HG03439 (cell line): ENCODE results near the gene TOPORS.

Experiments used
- ATAC-seq: cut with Tn5 transposase; IDR thresholded peaks from one replicate; pipeline ENCODE4 v1.9.1; 2021; ENCODE audit warnings: mild to moderate bottlenecking, moderate library complexity; ENCODE audit not compliant: unreplicated experiment

The TOPORS gene

GRCh38 chr9:32516241-32516640 lies 36.1 kb downstream of the TOPORS start:
- ATAC-seq: no peak

GRCh38 chr9:32508728-32509127 lies 43.7 kb downstream of the TOPORS start:
- ATAC-seq: no peak

GRCh38 chr9:32503008-32503407 lies 49.4 kb downstream of the TOPORS start:
- ATAC-seq: no peak

DNA sequence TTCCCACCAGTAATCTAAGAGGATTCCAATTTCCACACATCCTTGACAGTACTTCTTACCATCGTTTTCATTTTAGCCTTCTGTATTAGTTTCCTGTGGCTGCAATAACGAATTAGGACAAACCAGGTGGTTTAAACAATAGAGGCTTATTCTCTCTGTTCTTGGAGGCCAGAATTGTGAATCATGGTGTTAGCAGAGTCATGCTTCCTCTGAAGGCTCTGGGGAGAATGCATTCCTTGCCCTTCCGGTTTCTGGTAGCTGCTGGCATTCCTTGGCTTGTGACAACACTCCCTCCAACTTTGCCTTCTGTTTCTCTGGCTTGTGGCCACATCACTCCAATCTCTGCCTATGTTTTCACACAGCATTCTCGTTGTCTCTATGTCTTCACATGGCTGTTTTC lies 49.9 kb downstream of the TOPORS start:
- no peak for ATAC-seq

GRCh38 chr9:32501868-32502267 lies 50.5 kb downstream of the TOPORS start:
- ATAC-seq: no peak

GRCh38 chr9:32500768-32501167 lies 51.6 kb downstream of the TOPORS start:
- ATAC-seq: no peak

GRCh38 chr9:32497921-32498320 lies 54.5 kb downstream of the TOPORS start:
- no peak for ATAC-seq

- no peak for ATAC-seq
Observed at GRCh38 chr9:32490601-32491000, 61.8 kb downstream of the TOPORS start.
